H9 (cell line): Measurements from ENCODE around the gene MREG. TPM values are rescaled to one million over a fixed set of nuclear protein-coding genes. Genes with fewer than 3 reads are reported as not detected.

Experiments
- DNase-seq: peaks from one replicate; pipeline ENCODE4 v3.0.0-alpha.2; 2017
- H2AFZ ChIP-seq: one replicate; pipeline ENCODE4 v1.6.1; 2013; ENCODE audit warnings: mild to moderate bottlenecking, low read length, control low read depth, moderate library complexity
- H2AK5ac ChIP-seq: 2 replicates; pipeline ENCODE4 v1.6.1; 2013; ENCODE audit warnings: low read length, control low read depth, mixed read lengths; ENCODE audit not compliant: insufficient read length
- H2BK120ac ChIP-seq: one replicate; pipeline ENCODE4 v1.6.1; 2013; ENCODE audit warnings: low read depth, mild to moderate bottlenecking, low read length, control low read depth, inconsistent platforms; ENCODE audit not compliant: poor library complexity, severe bottlenecking
- H2BK12ac ChIP-seq: 2 replicates; pipeline ENCODE4 v1.6.1; 2013; ENCODE audit warnings: low read length, control low read depth, mixed read lengths, low read depth; ENCODE audit not compliant: insufficient read length
- H2BK15ac ChIP-seq: 2 replicates; pipeline ENCODE4 v1.6.1; 2013; ENCODE audit warnings: low read depth, low read length, control low read depth
- H2BK20ac ChIP-seq: one replicate; pipeline ENCODE4 v1.6.1; 2013; ENCODE audit warnings: low read depth, mild to moderate bottlenecking, low read length, control low read depth, inconsistent platforms; ENCODE audit not compliant: poor library complexity, severe bottlenecking
- H2BK5ac ChIP-seq: 2 replicates; pipeline ENCODE4 v1.6.1; 2013; ENCODE audit warnings: low read length, control low read depth, mixed read lengths; ENCODE audit not compliant: insufficient read length
- H3K14ac ChIP-seq: 2 replicates; pipeline ENCODE4 v1.6.1; 2013; ENCODE audit warnings: low read length, control low read depth; ENCODE audit not compliant: insufficient read depth
- H3K18ac ChIP-seq: 2 replicates; pipeline ENCODE4 v1.6.1; 2013; ENCODE audit warnings: low read depth, mild to moderate bottlenecking, mixed read lengths, low read length, control low read depth; ENCODE audit not compliant: insufficient read length
- H3K23ac ChIP-seq: 2 replicates; pipeline ENCODE4 v1.6.1; 2013; ENCODE audit warnings: low read length, control low read depth, mixed read lengths, low read depth; ENCODE audit not compliant: insufficient read length
- H3K23me2 ChIP-seq: 2 replicates; pipeline ENCODE4 v1.6.1; 2013; ENCODE audit warnings: low read depth, mild to moderate bottlenecking, mixed read lengths, low read length, control low read depth; ENCODE audit not compliant: insufficient read length, poor library complexity, severe bottlenecking
- H3K27ac ChIP-seq: 2 replicates; pipeline ENCODE4 v1.5.1; 2013; ENCODE audit warnings: low read length, control low read depth, mixed read lengths, low read depth; ENCODE audit not compliant: insufficient read length
- H3K27me3 ChIP-seq: 2 replicates; pipeline ENCODE4 v1.6.1; 2013; ENCODE audit warnings: low read length, control low read depth, inconsistent platforms; ENCODE audit not compliant: insufficient read depth
- H3K4ac ChIP-seq: 2 replicates; pipeline ENCODE4 v1.6.1; 2013; ENCODE audit warnings: low read depth, mild to moderate bottlenecking, control low read depth, inconsistent platforms, low read length, moderate library complexity
- H3K4me1 ChIP-seq: 2 replicates; pipeline ENCODE4 v1.6.1; 2013; ENCODE audit warnings: low read length, control low read depth, inconsistent platforms; ENCODE audit not compliant: insufficient read depth
- H3K4me2 ChIP-seq: 2 replicates; pipeline ENCODE4 v1.6.1; 2013; ENCODE audit warnings: low read length, control low read depth, mixed read lengths; ENCODE audit not compliant: insufficient read length, insufficient read depth
- H3K56ac ChIP-seq: 2 replicates; pipeline ENCODE4 v1.6.1; 2013; ENCODE audit warnings: low read depth, mild to moderate bottlenecking, mixed read lengths, low read length, control low read depth; ENCODE audit not compliant: insufficient read length
- H3K79me1 ChIP-seq: 2 replicates; pipeline ENCODE4 v1.6.1; 2013; ENCODE audit warnings: low read depth, mild to moderate bottlenecking, moderate library complexity, low read length, control low read depth, inconsistent platforms; ENCODE audit not compliant: insufficient read depth, poor library complexity, severe bottlenecking
- H3K79me2 ChIP-seq: 2 replicates; pipeline ENCODE4 v1.6.1; 2013; ENCODE audit warnings: low read length, control low read depth, inconsistent platforms; ENCODE audit not compliant: insufficient read depth
- H3K9ac ChIP-seq: 2 replicates; pipeline ENCODE4 v1.6.1; 2013; ENCODE audit warnings: low read length, control low read depth, mixed read lengths; ENCODE audit not compliant: insufficient read length; ENCODE audit errors: extremely low read depth
- H3K9me3 ChIP-seq: one replicate; pipeline ENCODE4 v1.6.1; 2013; ENCODE audit warnings: low read depth, low read length, inconsistent platforms; ENCODE audit not compliant: control insufficient read depth
- H3T11ph ChIP-seq: one replicate; pipeline ENCODE4 v1.6.1; 2013; ENCODE audit warnings: mild to moderate bottlenecking, low read length, control low read depth, inconsistent platforms
- H4K20me1 ChIP-seq: one replicate; pipeline ENCODE4 v1.6.1; 2013; ENCODE audit not compliant: control insufficient read depth, insufficient read length, insufficient read depth
- H4K5ac ChIP-seq: 2 replicates; pipeline ENCODE4 v1.6.1; 2013; ENCODE audit warnings: low read depth, mild to moderate bottlenecking, mixed read lengths, low read length, control low read depth; ENCODE audit not compliant: insufficient read length
- H4K8ac ChIP-seq: replicated peaks from 2 replicates; pipeline ENCODE4 v1.6.1; 2013; ENCODE audit warnings: low read length, control low read depth, mixed read lengths, low read depth; ENCODE audit not compliant: insufficient read length
- H4K91ac ChIP-seq: 2 replicates; pipeline ENCODE4 v1.6.1; 2013; ENCODE audit warnings: low read depth, mild to moderate bottlenecking, moderate library complexity, mixed read lengths, low read length, control low read depth; ENCODE audit not compliant: insufficient read length
- H3K27ac Mint-ChIP-seq, 3 experiments: 2 replicates in 2 of 3; 3 replicates in 1 of 3; pipeline ENCODE4 v1.8.0; 2020 to 2021; ENCODE audit warnings: mixed read lengths in 3 of 3, mild to moderate bottlenecking in 1 of 3, moderate library complexity in 1 of 3
- H3K27me3 Mint-ChIP-seq: 2 replicates; pipeline ENCODE4 v1.8.0; 2021; ENCODE audit warnings: low read depth, mild to moderate bottlenecking, moderate library complexity, mixed read lengths
- H3K36me3 Mint-ChIP-seq, 3 experiments: 2 replicates in 2 of 3; 3 replicates in 1 of 3; pipeline ENCODE4 v1.8.0; 2020 to 2021; ENCODE audit warnings: low read depth in 3 of 3, mixed read lengths in 3 of 3; ENCODE audit not compliant: insufficient read depth in 1 of 3
- H3K4me1 Mint-ChIP-seq, 2 experiments: 2 replicates each; pipeline ENCODE4 v1.8.0; 2020; ENCODE audit warnings: mixed read lengths in 2 of 2
- H3K4me3 Mint-ChIP-seq, 2 experiments: 2 replicates in 1 of 2; 3 replicates in 1 of 2; pipeline ENCODE4 v1.8.0; 2020 to 2021; ENCODE audit warnings: mild to moderate bottlenecking in 2 of 2, mixed read lengths in 2 of 2, moderate library complexity in 1 of 2
- H3K9me3 Mint-ChIP-seq, 2 experiments: 2 replicates in 1 of 2; 3 replicates in 1 of 2; pipeline ENCODE4 v1.8.0; 2020; ENCODE audit warnings: mild to moderate bottlenecking in 2 of 2, mixed read lengths in 2 of 2, moderate library complexity in 1 of 2
- CTCF ChIP-seq: fragments of 200-600 bp; sonication (generic); conservative IDR thresholded peaks from 3 replicates; pipeline ENCODE4 v1.8.0; 2021; ENCODE audit warnings: antibody characterized with exemption, mild to moderate bottlenecking
- WGBS: extraction: QIAGEN DNeasy Blood & Tissue Kit; methylation state at CpG from one replicate; pipeline ENCODE4 v1.1.7; 2013; ENCODE audit warnings: missing lambda C conversion rate, low lambda C conversion rate, mixed read lengths; ENCODE audit not compliant: insufficient read length; ENCODE audit errors: extremely low coverage; 5-methylcytosine and 5-hydroxymethylcytosine counted together
- total RNA-seq: library from RNA; stranded (reverse); gene quantifications from 2 replicates; pipeline ENCODE4 v1.2.1, GENCODE V29; 2021

MREG gene
- total RNA-seq, 1 experiment from 2014 or later = 21.8 TPM

- no peaks in the 10 kb centered on the region for H3K27me3 ChIP-seq
- H2BK120ac ChIP-seq = no peak overlapping the region
- no peak overlapping the region for H3T11ph ChIP-seq
- H3K27ac ChIP-seq = no peak overlapping the region
- no peak for DNase-seq
- H3K79me2 ChIP-seq = no peaks in the 10 kb centered on the region
- H2BK5ac ChIP-seq = no peak overlapping the region
- no peak overlapping the region for H3K23ac ChIP-seq
- H2BK20ac ChIP-seq = no peak overlapping the region
- H3K4ac ChIP-seq = no peak overlapping the region
- H2AK5ac ChIP-seq = no peak overlapping the region
- H3K18ac ChIP-seq = no peak overlapping the region
- H3K36me3 Mint-ChIP-seq = no peaks in the 10 kb centered on the region
- no CpG with 5 or more reads among the region's 5 CpGs for WGBS
- H3K9ac ChIP-seq = no peak overlapping the region
- no peak overlapping the region for H3K4me3 Mint-ChIP-seq
- 0 out of 2 replicates have a peak, but pooled peaks cover 4% of the 10 kb centered on the region for H3K4me1 ChIP-seq
- H2BK12ac ChIP-seq = no peak overlapping the region
- H4K20me1 ChIP-seq = no peaks in the 10 kb centered on the region
- H2BK15ac ChIP-seq = no peak overlapping the region
- no peak for TF ChIP-seq CTCF
- peaks cover 23 to 38% of the 10 kb centered on the region in 2 experiments for H3K4me1 Mint-ChIP-seq
- H3K14ac ChIP-seq = no peak overlapping the region
- H2AFZ ChIP-seq = no peak overlapping the region
- no peak overlapping the region for H4K91ac ChIP-seq
- no peak overlapping the region for H4K5ac ChIP-seq
- H3K56ac ChIP-seq = no peak overlapping the region
- H3K79me1 ChIP-seq = no peaks in the 10 kb centered on the region
- peaks cover 0 to 4% of the 10 kb centered on the region in 2 experiments; a peak in 2 of 5 replicates for H3K9me3 Mint-ChIP-seq
- no peak overlapping the region for H3K4me2 ChIP-seq
- H3K9me3 ChIP-seq = no peaks in the 10 kb centered on the region
- no peaks in the 10 kb centered on the region for H3K27me3 Mint-ChIP-seq
- H3K23me2 ChIP-seq = no peaks in the 10 kb centered on the region
- H3K27ac Mint-ChIP-seq = no peak overlapping the region
- H4K8ac ChIP-seq = no peak overlapping the region
These were observed 97.9 kb downstream of the MREG start for GRCh38 chr2:215915441-215915840.
